HFF-Myc (cell line): ENCODE results near the gene SLC44A1.
"Not testable (repeated sequence)": the region's sequence is repeated elsewhere in the genome, so short reads cannot be mapped to it uniquely, and the experiment has no call there.

ENCODE experiments used
- DNase-seq: peaks from one replicate; pipeline ENCODE4 v3.0.0-alpha.2; 2011; ENCODE audit warnings: low read depth; ENCODE audit errors: extremely low read depth
- H3K4me3 ChIP-seq: replicated peaks from 2 replicates; pipeline ENCODE4 v1.5.1; 2011; ENCODE audit warnings: low read depth, mild to moderate bottlenecking, control low read depth, low read length
- CTCF ChIP-seq: IDR thresholded peaks from 2 replicates; pipeline ENCODE4 v1.5.1; 2012; ENCODE audit warnings: mild to moderate bottlenecking, low read depth, low read length, control low read depth; ENCODE audit errors: missing control alignments

SLC44A1 gene

GRCh38 chr9:105264380-105264779 is 19.9 kb downstream of the SLC44A1 start:
- H3K4me3 ChIP-seq = no peak overlapping the region
- DNase-seq = no peak

GRCh38 chr9:105268254-105268653 is 23.8 kb downstream of the SLC44A1 start:
- not testable (repeated sequence) for DNase-seq, H3K4me3 ChIP-seq

More at GRCh38 chr9:105264380-105264779, 19.9 kb downstream of the SLC44A1 start:
- no peak for TF ChIP-seq CTCF

- H3K4me3 ChIP-seq = no peak overlapping the region
- TF ChIP-seq CTCF = no peak
- DNase-seq = no peak
Observed at GRCh38 chr9:105269593-105269992, 25.1 kb downstream of the SLC44A1 start.

GRCh38 chr9:105270711-105271110 is 26.3 kb downstream of the SLC44A1 start:
- no peak for DNase-seq
- TF ChIP-seq CTCF = no peak
- no peak overlapping the region for H3K4me3 ChIP-seq

GRCh38 chr9:105273731-105274130 is 29.3 kb downstream of the SLC44A1 start:
- no peak for DNase-seq
- no peak overlapping the region for H3K4me3 ChIP-seq
- no peak for TF ChIP-seq CTCF

GRCh38 chr9:105275111-105275510 is 30.7 kb downstream of the SLC44A1 start:
- DNase-seq = no peak
- no peak for TF ChIP-seq CTCF
- H3K4me3 ChIP-seq = no peak overlapping the region

- H3K4me3 ChIP-seq = no peak overlapping the region
- DNase-seq = no peak
- TF ChIP-seq CTCF = no peak
Observed at GRCh38 chr9:105275938-105276337, 31.5 kb downstream of the SLC44A1 start.
